HepG2 (cell line): ENCODE results near the gene BBC3. TPM values are rescaled to one million over a fixed set of nuclear protein-coding genes. Genes with fewer than 3 reads are reported as not detected.

Experiments used
- ATAC-seq: fragments of 200-7000 bp; cut with Tn5 transposase; 3 replicates; pipeline ENCODE4 v1.9.1; 2020; ENCODE audit warnings: mild to moderate bottlenecking, moderate library complexity
- BruUV-seq: library from RNA; stranded (reverse); fragments of 400-500 nt; replicated peaks from 2 replicates; lab custom pipeline; 2021; lab: Mats Ljungman, UMichigan
- CTCF ChIA-PET: fragments of 300-600 bp; formaldehyde crosslinking; extraction: SDS; loops from one replicate; lab custom pipeline; 2021; ENCODE audit warnings: low total read pairs, inconsistent platforms, low intra/inter-chr PET ratio; lab: Yijun Ruan, JAX
- POLR2A ChIA-PET: fragments of 350-600 bp; sonication (Branson Sonifier 250); formaldehyde crosslinking; loops from one replicate; lab custom pipeline; 2020; ENCODE audit warnings: antibody characterized with exemption, inconsistent platforms; lab: Yijun Ruan, JAX
- DNase-seq: peaks from one replicate; pipeline ENCODE4 v3.0.0-alpha.2; 2015; ENCODE audit warnings: low spot score
- FAIRE-seq: peaks from 3 replicates; lab custom pipeline; 2011; peaks lifted over from hg19 to GRCh38; lab: Jason Lieb, UNC
- H2AFZ ChIP-seq: one replicate; pipeline ENCODE4 v1.6.1; 2011; ENCODE audit warnings: low read length, inconsistent platforms
- H3K27ac ChIP-seq: fragments of 300-600 bp; 3 replicates; pipeline ENCODE4 v1.8.0; 2011; ENCODE audit warnings: mixed run types, mild to moderate bottlenecking, mixed read lengths, low read length, inconsistent platforms; ENCODE audit not compliant: insufficient read depth; ENCODE audit errors: extremely low read length
- H3K27me3 ChIP-seq, 2 experiments: fragments of 200-600 bp in 1 of 2; 2 replicates in 1 of 2; 3 replicates in 1 of 2; pipeline versions ENCODE4 v1.6.0 to v1.8.0; 2011; ENCODE audit warnings: low read length in 2 of 2, mild to moderate bottlenecking in 2 of 2, moderate library complexity in 2 of 2, inconsistent platforms in 1 of 2; ENCODE audit not compliant: insufficient read depth in 2 of 2, control insufficient read depth in 1 of 2
- H3K36me3 ChIP-seq, 2 experiments: fragments of 200-600 bp in 1 of 2; replicated peaks in 1 of 2; 2 replicates in 1 of 2; 3 replicates in 1 of 2; pipeline versions ENCODE4 v1.5.1 to v1.8.0; 2011; ENCODE audit warnings: low read length in 2 of 2, inconsistent platforms in 1 of 2; ENCODE audit not compliant: insufficient read depth in 2 of 2, control insufficient read depth in 1 of 2
- H3K4me1 ChIP-seq: 2 replicates; pipeline ENCODE4 v1.5.1; 2012; ENCODE audit warnings: low read length, inconsistent platforms; ENCODE audit not compliant: insufficient read depth
- H3K4me2 ChIP-seq: 2 replicates; pipeline ENCODE4 v1.6.0; 2011; ENCODE audit warnings: low read depth, low read length, inconsistent platforms
- H3K4me3 ChIP-seq, 3 experiments: fragments of 200-600 bp in 1 of 3; sonication (generic), shearing (Covaris generic) in 1 of 3; replicated peaks in 1 of 3; 2 replicates each; pipeline ENCODE4 v1.5.1; 2011 to 2016; ENCODE audit warnings: low read length in 3 of 3, inconsistent platforms in 2 of 3, low read depth in 2 of 3, mild to moderate bottlenecking in 2 of 3, control low read depth in 1 of 3, mixed read lengths in 1 of 3; ENCODE audit not compliant: insufficient read depth in 1 of 3
- H3K79me2 ChIP-seq: one replicate; pipeline ENCODE4 v1.6.1; 2011; ENCODE audit warnings: low read length, inconsistent platforms; ENCODE audit not compliant: insufficient read depth
- H3K9ac ChIP-seq: 2 replicates; pipeline ENCODE4 v1.6.0; 2011; ENCODE audit warnings: mild to moderate bottlenecking, low read depth, low read length, inconsistent platforms; ENCODE audit not compliant: insufficient read depth
- H3K9me3 ChIP-seq: 2 replicates; pipeline ENCODE4 v1.5.1; 2012; ENCODE audit warnings: mild to moderate bottlenecking, low read length
- H4K20me1 ChIP-seq: 2 replicates; pipeline ENCODE4 v1.6.0; 2011; ENCODE audit warnings: inconsistent platforms, mild to moderate bottlenecking, low read length, moderate library complexity; ENCODE audit not compliant: insufficient read depth
- ESRRA ChIP-seq: sonication (generic); formaldehyde crosslinking; IDR thresholded peaks from 2 replicates; pipeline ENCODE4 v1.5.1; 2020; ENCODE audit warnings: mild to moderate bottlenecking, low read depth, missing genetic modification reagents
- GATAD1 ChIP-seq: IDR thresholded peaks from 2 replicates; pipeline ENCODE4 v1.6.1; 2016; ENCODE audit warnings: missing genetic modification reagents, missing compliant biosample characterization
- HNF4A ChIP-seq: sonication (generic); formaldehyde crosslinking; IDR thresholded peaks from 2 replicates; pipeline ENCODE4 v1.4.0; 2020; ENCODE audit warnings: missing genetic modification reagents
- ISX ChIP-seq: sonication (generic); formaldehyde crosslinking; conservative IDR thresholded peaks from 2 replicates; pipeline ENCODE4 v1.5.0; 2020; ENCODE audit warnings: missing genetic modification reagents
- KDM6A ChIP-seq: IDR thresholded peaks from 2 replicates; pipeline ENCODE4 v1.6.1; 2016; ENCODE audit warnings: low read depth
- PLRG1 ChIP-seq: fragments of 450-650 bp; conservative IDR thresholded peaks from 2 replicates; pipeline ENCODE4 v1.6.1; 2016
- SAP130 ChIP-seq: IDR thresholded peaks from 2 replicates; pipeline ENCODE4 v1.6.1; 2016; ENCODE audit warnings: low read depth
- SMARCC2 ChIP-seq: fragments of 450-650 bp; IDR thresholded peaks from 2 replicates; pipeline ENCODE4 v1.6.1; 2017; ENCODE audit warnings: antibody characterized with exemption, mild to moderate bottlenecking
- SP4 ChIP-seq: sonication (generic); formaldehyde crosslinking; IDR thresholded peaks from 2 replicates; pipeline ENCODE4 v1.8.1; 2023; ENCODE audit warnings: mild to moderate bottlenecking, missing genetic modification reagents
- XBP1 ChIP-seq: sonication (generic); formaldehyde crosslinking; IDR thresholded peaks from 2 replicates; pipeline ENCODE4 v1.5.0; 2020; ENCODE audit warnings: missing genetic modification reagents
- ZNF20 ChIP-seq: sonication (generic); formaldehyde crosslinking; IDR thresholded peaks from 2 replicates; pipeline ENCODE4 v1.4.0; 2020; ENCODE audit warnings: mild to moderate bottlenecking, moderate library complexity, missing genetic modification reagents
- ZNF629 ChIP-seq: sonication (generic); formaldehyde crosslinking; conservative IDR thresholded peaks from 2 replicates; pipeline ENCODE4 v1.5.0; 2020; ENCODE audit warnings: missing genetic modification reagents
- WGBS: methylation state at CpG from one replicate; pipeline ENCODE4 v1.1.6; 2017; ENCODE audit warnings: low lambda C conversion rate; 5-methylcytosine and 5-hydroxymethylcytosine counted together
- in situ Hi-C: cut with HindIII; loops from 2 replicates; pipeline ENCODE4 v1.10.0; 2017; ENCODE audit warnings: low pct_unique_long_range_greater_than_20kb; ENCODE audit not compliant: extremely low pct_ligation_motif_present
- intact Hi-C: fragments of 100-400 bp; cut with micrococcal nuclease; formaldehyde crosslinking; loops from one replicate; pipeline ENCODE4 v1.10.0; 2022; ENCODE audit not compliant: unreplicated experiment
- polyA plus RNA-seq, 8 experiments: library from polyadenylated mRNA; depleted of rRNA in 3 of 8; stranded (reverse) in 7 of 8; unstranded in 1 of 8; fragments of >200 nt; fragmentation: Illumina TruSeq in 4 of 8; extraction: Trizol in 4 of 8; gene quantifications; 2 replicates each; pipeline versions ENCODE4 v1.2.1 to v1.2.3, GENCODE V29; 2011 to 2016; ENCODE audit warnings: low read depth in 4 of 8, missing spikeins in 1 of 8, mixed read lengths in 1 of 8; ENCODE audit not compliant: insufficient read depth in 1 of 8
- total RNA-seq, 5 experiments: library from RNA; depleted of rRNA; stranded (reverse); fragments of >200 nt; fragmentation: Illumina TruSeq; extraction: Trizol; gene quantifications; 2 replicates each; pipeline ENCODE4 v1.2.3, GENCODE V29; 2016; ENCODE audit warnings: low read depth in 1 of 5

The BBC3 gene
- total and polyA plus RNA-seq, 2 of the 13 experiments (the other 11 are each of a cell fraction or from before 2014, with no cell fraction given) = 6.1 to 8.8 TPM

DNA sequence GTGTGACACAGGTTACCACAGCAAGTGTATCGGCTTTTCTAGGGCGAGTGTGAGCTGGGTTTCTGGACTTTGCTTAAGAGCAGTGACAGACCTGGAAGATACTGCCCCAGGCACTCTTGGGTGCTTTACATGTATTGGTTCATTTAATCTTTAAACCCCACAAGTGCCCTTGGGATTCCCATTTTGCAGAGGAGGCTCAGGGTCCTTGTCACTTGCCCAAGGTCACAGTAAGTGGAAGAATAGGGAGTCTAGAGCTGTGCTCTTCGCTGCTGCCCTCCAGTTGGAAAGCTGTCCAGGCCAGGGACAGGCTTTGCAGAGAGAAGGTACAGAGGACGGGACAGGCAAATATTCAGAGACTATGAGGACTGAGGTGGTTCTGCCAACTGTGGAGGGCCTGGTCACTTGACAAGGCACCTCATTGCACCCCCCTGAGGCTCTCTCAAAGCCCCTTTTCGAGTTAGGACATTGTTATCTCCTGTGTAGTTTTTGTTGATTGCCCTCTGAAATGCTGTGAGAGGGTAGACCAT, 42.4 kb downstream of the BBC3 start:
- H3K4me3 ChIP-seq = no peak overlapping the region; a peak in 1 of 6 replicates
- H2AFZ ChIP-seq = no peak overlapping the region
- H3K27ac ChIP-seq = peak overlapping the region; percentile 83
- BruUV-seq = no TSS peak
- peak overlapping the region; percentile 64 for H3K9ac ChIP-seq
- H3K27me3 ChIP-seq = no peaks in the 10 kb centered on the region
- TF ChIP-seq KDM6A (CRISPR knock-in tag) (no peak), ZNF20 (CRISPR knock-in tag) (no peak), ISX (no peak), SMARCC2 (no peak), PLRG1 (no peak), HNF4A (CRISPR knock-in tag) (0 out of 2 replicates have a peak, but pooled peaks have one; percentile 24), ZNF629 (CRISPR knock-in tag) (peak; percentile 60), SP4 (CRISPR knock-in tag) (0 out of 2 replicates have a peak, but pooled peaks have one; percentile 26), SAP130 (no peak), ESRRA (0 out of 2 replicates have a peak, but pooled peaks have one; percentile 55), XBP1 (no peak), GATAD1 (CRISPR knock-in tag) (no peak)
- TF ChIP-seq, all 625 proteins: peak for 4
- H3K9me3 ChIP-seq = no peaks in the 10 kb centered on the region
- no peak for DNase-seq
- ChIA-PET CTCF (no interaction called here), POLR2A (interaction anchor here (0.7 to 4.7 kb wide), 10 partner anchors 11 to 141 kb away, joined by 3 to 31 read pairs (median 12); partner anchors contain the start of genes CCDC9, SAE1 and ZC3H4)
- H4K20me1 ChIP-seq = no peaks in the 10 kb centered on the region
- peaks cover 66% of the 10 kb centered on the region for H3K4me1 ChIP-seq
- no peak for FAIRE-seq
- peak; percentile 63 for ATAC-seq
- H3K79me2 ChIP-seq = peaks cover 8% of the 10 kb centered on the region
- 25% methylated on average over 5 of the region's 5 CpGs for WGBS
- in situ Hi-C loops (no loop called here), intact Hi-C loops (no loop called here)
- peak overlapping the region; percentile 76 for H3K4me2 ChIP-seq
- H3K36me3 ChIP-seq = peaks cover 5 to 17% of the 10 kb centered on the region in 2 experiments
